GM12872 (cell line): Measurements from ENCODE around the gene BDNF.

Source experiments
- TF ChIP-seq, protein P1 (sequence below): IDR thresholded peaks from 3 replicates; pipeline ENCODE4 v1.5.1; 2011; ENCODE audit warnings: low read depth, mild to moderate bottlenecking, low read length, moderate library complexity; ENCODE audit not compliant: insufficient read depth

The BDNF gene

DNA sequence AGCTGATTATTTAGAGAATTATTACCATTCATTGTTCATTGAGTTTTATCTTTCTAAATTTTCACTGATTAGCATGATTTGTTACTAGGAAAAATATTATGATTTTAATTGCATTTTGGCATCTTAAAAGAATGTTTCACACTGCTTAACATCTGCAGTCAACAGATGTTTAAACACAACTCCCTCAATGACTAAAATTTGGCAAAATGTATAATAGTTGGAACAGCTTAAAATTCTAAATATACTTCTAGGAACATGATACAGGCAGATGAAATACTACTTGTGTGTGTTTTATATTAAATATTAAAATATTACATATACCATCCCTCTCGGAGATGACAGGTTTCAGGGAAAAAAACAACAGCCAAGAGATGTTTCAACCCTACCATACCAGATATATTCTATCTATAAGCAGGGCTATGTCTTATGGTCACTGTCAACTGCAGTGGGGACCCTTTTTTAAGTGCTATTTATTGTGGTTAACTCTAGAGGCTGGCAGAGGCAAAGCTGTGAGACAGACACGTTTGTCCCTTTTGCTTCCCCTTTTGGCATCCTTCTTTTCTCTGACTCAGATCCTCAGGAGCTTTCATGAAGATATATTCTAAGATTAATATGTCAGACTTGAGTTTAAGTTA is 81.9 kb downstream of the BDNF start:
- TF ChIP-seq, protein P1, sequence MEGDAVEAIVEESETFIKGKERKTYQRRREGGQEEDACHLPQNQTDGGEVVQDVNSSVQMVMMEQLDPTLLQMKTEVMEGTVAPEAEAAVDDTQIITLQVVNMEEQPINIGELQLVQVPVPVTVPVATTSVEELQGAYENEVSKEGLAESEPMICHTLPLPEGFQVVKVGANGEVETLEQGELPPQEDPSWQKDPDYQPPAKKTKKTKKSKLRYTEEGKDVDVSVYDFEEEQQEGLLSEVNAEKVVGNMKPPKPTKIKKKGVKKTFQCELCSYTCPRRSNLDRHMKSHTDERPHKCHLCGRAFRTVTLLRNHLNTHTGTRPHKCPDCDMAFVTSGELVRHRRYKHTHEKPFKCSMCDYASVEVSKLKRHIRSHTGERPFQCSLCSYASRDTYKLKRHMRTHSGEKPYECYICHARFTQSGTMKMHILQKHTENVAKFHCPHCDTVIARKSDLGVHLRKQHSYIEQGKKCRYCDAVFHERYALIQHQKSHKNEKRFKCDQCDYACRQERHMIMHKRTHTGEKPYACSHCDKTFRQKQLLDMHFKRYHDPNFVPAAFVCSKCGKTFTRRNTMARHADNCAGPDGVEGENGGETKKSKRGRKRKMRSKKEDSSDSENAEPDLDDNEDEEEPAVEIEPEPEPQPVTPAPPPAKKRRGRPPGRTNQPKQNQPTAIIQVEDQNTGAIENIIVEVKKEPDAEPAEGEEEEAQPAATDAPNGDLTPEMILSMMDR, result no peak

DNA sequence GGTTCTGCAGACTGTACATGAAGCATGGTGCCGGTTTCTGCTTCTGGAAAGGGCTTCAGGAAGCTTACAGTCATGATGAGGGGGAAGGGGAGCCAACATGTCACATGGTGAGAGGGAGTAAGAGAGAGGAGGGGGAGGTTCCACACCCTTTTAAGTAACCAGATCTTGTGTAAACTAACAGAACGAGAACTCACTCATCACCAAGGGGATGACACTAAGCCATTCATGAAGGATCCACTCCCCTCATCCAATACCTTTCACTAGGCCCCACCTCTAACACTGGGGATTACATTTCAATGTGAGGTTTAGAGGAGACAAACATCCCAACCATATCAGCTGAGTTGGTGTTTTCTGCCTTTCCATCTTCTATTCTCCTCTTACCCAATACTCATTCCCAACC is 83.5 kb downstream of the BDNF start:
- TF ChIP-seq, protein P1, result no peak

DNA sequence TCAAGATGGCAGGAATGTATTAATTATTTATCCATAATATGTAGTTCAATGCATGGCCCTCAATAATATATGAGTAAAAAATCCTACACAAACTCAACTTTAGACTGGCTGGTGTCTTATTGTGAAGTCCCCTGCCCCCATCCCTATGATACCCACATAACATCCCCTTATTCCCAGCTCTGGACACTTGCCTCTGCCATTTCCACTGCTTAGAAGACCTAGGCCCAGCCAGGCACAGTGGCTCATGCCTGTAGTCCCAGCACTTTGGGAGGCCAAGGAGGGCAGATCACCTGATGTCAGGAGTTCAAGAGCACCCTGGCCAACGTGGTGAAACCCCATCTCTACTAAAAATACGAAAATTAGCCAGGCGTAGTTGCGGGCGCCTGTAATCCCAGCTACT is 84.4 kb downstream of the BDNF start:
- TF ChIP-seq, protein P1, result no peak

DNA sequence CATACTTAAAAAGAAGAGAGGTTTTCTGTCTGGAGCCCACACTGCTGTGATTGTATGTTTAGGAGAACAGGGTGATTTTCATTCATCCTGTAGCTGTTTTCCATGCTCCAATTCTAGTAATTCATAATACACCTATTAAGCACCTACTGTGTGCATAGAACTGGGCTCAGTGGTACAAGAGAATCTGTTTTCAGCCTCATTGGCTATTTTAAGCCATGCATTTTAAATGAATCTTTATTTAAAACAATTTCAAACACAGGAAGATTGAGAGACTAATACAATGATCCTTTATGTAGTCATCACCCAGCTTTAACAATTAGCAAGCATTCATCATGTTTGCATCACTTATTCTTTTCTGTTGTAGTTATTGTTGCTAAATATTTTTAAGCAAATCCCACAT is 86.2 kb downstream of the BDNF start:
- TF ChIP-seq, protein P1, result no peak

DNA sequence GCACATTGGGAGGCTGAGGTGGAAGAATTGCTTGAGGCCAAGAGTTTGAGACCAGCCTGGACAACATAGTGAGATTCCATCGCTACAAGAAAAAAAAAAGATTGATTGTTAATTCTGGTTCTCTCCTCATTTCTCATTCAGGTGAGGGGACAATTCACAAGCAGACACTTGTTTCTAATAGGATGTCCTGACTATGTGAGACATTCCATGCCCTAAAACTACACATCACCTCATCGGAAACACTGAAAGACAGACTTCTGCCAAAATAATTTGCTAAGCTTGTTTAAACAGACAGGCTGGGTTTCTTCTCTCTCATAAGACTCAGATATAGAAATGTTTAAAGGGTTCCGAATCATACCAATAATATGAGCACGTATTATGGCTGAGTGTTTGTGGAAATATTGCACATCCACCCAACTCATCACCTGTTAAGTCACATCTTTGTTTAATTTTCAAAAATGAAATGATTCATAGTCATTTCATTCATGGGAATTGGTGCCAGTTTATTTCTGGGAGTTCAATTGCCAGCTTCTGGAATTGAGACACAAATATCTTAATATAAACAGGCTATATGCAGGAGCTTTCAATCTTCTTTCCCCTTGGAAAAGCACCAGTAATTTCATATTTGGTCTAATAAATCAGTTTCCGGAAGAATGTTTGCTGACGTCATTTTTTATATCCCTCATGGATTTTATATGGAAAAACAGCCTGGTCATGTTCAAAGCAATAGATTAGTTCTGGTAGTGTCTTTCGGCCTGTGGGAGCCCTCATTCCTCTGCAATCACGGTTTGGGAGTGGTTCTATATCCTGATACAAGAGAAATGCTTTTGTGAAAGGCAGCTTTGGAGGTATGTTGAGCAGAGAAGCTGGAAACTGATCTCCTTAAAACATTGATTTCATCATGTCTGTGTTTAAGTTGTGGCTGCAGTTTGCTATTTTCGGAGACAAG is 87.0 kb downstream of the BDNF start:
- TF ChIP-seq, protein P1, result no peak

DNA sequence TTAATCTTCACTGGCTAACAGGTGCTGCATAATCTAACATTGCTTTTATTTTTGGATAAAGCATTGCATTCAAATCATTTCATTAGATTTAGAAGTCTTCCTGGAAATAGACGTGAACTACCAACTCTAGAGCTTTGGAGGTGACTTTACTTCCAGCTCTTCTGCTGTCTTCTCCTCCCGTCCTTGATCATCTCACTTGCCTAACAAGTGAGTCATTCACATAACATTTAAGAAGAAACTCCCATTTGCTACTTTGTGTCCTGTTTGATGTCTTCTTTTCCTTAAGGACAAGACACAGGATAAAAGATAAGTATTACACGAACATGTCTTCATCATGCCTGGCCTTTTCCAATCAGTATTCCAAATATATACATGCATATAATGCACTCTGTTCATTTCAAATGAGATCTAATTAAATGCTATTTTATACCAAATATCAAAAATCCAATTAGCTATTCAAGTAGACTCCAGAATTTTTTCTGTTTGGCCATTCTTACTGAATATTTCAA is 88.3 kb downstream of the BDNF start:
- TF ChIP-seq, protein P1, result no peak

DNA sequence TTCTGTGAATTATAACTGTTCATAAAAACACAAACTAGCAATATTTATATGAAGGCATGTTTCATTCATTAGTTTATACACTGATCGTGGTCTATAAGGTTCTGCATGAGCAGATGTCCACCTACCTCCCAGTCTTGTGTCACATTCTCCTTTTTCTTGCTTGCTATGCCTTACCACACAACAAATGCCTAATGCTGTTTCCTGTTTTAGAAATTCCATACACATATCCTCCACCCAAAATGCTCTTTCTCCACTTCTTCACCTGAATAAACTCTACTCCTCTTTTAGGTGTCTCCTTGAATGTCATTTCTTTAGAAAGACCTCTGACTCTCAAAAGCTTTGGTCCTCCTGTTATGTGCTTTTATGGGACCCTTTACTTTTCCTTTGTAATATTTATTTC is 88.9 kb downstream of the BDNF start:
- TF ChIP-seq, protein P1, result no peak
